ENCODE data around the gene TTI1. TPM values are rescaled to one million over a fixed set of nuclear protein-coding genes. Genes with fewer than 3 reads are reported as not detected.
A peak's percentile ranks its signal among the peaks of the same experiment; 100 is the strongest.

TTI1 gene
- polyA plus RNA-seq, 1 donor, result 38.4 TPM

DNA sequence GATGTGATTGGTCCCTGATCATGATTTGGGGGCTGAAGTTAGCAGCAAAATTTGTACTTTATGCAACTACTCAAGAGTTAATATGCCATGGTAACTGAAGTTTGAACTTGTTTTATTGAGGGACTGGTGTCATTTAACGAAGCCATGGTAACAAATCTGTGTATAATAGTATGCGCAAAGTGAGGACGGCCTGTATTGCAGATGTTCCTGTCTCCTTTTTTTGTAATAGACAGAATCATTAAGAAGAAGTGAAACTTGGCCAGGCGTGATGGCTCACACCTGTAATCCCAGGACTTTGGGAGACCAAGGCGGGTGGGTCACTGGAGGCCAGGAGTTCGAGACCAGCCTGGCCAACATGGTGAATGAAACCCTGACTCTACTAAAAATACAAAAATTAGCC lies 22.6 kb upstream of the TTI1 start:
- DNase-seq, result no peak

DNA sequence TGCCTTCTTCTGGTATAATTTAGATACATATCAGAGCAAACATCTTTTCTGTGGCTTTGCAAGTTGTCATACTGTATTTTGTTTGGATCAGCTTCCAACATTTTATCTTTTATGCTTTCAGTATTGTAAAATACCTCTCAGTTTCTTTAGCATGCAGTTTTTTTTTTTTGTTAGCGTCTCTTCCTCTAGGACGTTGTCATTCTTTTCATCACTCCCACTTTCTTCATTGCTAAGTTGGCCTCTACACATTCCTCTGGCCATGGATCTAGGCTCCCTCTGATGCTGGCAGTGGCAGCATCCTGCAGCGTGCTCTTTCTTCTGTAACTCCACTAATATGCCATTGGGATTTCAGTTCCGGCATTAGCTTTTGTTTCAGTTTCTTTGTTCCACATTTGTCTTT lies 22.0 kb upstream of the TTI1 start:
- no peak for DNase-seq

GRCh38 chr20:38054647-38055046 lies 21.4 kb upstream of the TTI1 start:
- DNase-seq, result no peak

DNA sequence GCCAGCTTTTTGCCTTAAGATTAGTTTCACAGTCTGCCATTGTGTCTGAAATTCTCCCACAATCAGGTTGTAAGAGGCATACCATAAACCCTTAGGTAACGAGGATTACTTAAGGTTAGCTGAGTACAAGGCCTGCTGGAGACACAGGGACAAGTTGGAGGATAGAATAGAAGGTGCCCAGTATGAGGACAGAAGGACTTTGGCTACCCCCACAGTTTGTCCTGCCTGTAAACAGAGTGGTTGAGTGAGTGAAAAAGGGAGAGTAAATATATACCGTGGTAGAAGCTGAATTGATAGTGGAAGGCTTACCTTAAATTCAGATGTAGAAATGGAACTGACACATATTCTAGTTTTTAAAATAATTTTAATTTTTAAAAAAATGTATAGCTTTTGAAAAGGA lies 19.6 kb upstream of the TTI1 start:
- DNase-seq, result no peak

DNA sequence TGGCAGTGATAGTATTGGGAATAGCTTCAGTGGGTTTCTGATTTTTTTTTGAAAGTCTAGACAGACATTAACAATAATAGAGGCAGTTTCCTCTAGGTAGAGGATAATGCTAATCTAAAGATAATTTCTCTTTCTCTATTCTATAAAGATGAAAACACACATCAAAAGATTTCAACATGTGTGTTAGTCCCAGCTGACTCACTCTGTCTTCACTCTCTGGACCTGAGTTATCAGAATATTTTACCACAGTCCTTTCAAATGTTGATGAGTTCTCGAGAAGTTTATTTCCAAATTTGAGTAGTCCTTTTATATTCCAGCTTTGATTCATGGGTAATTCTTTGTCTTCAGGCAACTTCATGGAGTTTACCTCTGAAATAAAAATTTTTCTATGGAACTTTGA lies 17.4 kb upstream of the TTI1 start:
- DNase-seq, result no peak

DNA sequence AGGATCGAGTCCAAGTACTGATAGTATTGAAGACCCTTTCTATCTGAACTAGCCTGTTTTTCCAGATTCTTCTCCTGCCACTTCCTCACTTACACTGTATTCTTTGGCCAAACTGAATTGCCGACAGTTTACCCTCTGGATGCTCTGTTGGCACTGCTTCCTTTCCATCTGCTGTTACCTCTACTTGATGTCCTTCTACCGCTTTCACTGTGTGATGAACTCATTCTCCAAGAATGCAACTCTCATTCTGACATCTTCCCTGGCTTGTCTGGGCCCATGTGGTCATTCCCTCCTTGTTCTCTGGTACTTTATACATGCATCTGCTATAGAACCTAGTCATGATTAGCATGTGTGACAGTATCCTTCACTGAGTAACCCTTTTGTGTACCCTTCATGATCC lies 16.5 kb upstream of the TTI1 start:
- DNase-seq, result no peak

DNA sequence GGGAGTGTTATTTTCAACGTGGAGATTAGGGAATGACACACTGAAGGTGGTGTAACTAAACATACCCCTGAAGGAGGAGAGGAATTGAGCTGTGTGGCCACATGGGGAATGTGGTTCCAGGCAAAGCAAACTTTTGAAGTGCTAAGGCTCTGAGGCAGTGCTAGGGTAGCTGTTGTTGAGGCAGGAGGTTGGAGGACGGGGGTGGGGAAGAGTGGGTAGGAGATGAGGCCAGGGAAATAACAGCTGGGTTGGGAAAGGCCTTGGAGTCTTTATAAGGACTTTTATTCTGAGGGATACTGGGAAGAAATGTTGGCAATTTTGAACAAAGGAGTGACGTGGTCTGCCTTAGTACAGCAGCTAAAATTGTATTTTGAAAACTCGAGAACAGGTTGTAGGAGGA lies 13.3 kb upstream of the TTI1 start:
- no peak for DNase-seq

DNA sequence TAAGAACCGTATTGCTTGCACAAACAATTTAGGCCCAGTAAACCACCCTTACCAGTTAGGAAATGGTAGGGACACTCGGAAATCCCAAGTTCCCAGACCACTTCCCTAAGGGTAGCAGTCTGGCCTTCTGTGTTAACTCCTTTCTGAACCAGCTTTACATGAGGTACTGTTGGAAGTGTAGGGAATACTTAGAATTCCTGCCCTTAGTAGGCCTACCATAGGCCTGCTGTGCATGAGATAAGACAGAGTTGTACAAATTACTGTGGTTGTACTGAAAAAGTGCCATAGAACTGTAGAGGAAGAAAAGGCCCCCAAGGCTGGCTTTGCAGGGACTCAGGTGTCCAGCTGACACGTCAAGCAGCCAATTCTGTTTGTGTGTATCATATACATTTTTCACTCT lies 11.4 kb upstream of the TTI1 start:
- DNase-seq, result no peak

DNA sequence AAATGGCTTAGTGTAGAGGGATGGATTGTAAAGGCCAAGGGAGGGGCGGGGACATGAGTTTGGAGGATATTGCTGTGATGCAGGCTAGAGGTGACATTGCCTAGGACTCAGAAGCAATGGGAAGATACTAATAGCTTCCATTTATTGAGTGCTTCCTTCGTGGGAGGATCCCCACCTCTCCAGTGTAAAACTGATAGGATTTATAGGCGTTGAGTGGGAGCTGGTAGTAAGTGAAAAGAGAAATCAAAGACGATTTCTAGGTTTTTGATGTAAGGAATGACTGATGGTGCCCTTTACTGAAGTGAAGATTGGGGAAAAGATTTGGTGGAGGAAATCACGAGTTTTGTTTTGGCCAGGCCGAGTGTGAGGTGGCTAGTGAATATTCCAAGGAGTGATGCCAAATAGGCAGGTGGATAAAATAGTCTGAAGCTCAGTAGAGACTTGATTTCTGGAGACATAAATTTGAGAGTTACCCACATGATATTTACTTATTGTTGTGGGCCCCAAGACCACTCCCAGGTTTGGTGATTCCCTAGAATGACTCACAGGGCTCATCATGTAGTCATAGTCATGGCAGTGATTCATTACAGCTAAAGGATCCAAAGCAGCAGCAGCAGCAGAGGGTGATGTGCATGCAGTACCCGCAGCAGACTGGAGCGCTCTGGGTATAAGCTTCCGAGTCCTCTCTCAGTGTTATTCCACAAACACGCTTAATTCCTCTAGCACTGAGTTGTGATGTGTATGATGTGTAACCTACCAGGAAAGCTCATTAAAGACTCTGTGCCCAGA lies 10.4 kb upstream of the TTI1 start:
- no peak for DNase-seq

DNA sequence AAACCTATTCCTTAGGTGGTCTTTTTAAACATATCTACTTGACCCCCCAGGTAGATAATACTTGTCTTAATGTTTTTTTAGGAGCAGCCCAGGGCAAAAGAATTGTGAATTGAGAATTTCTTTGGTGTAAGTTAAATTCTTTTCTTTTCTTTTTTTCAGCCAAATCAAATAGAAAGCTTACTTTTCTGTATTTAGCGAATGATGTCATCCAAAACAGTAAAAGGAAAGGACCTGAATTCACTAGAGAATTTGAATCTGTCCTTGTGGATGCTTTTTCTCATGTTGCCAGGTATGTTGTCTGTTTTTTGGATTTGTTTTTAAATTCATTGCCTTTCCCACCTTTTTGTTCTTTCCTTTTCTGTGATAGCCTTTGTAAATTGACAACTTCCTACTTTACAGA lies 7.0 kb upstream of the TTI1 start:
- DNase-seq, result no peak

DNA sequence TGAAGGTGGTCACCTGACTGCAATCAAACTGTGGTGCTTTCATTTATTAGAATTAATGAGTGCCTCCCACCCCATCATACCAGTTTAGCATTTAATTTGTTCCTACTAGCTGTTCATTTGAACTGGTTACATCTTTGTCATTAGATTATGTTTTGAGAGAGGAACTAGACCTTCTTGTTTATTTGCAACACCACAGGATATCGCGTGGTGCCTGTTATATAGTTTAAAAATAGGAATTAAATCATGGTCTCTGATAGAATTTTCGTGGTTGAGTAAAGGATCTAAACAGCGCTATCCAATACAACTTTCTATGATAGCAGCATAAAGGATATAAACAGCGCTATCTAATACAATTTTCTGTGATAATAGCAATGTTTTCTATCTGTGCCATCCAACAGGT lies 3.1 kb upstream of the TTI1 start:
- no peak for DNase-seq

DNA sequence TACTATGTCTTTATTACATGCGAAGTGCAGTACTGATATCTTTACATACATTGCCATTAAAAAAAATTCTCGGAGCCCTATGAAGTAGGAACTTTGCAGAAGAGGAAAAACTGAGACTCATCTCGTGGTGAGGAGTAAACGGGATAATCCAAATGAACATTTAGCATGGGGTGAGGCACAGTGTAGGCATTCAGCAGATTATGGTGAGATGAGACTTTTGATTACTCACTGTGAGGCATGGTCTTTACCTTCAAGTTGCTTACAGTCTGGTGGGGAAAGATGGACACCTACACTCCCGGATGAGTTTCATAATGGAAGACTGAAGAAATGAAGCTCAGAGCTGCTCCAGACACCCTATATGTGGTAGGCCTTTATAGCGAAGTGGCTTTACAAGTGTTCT lies 1.7 kb upstream of the TTI1 start:
- DNase-seq, result no peak

DNA sequence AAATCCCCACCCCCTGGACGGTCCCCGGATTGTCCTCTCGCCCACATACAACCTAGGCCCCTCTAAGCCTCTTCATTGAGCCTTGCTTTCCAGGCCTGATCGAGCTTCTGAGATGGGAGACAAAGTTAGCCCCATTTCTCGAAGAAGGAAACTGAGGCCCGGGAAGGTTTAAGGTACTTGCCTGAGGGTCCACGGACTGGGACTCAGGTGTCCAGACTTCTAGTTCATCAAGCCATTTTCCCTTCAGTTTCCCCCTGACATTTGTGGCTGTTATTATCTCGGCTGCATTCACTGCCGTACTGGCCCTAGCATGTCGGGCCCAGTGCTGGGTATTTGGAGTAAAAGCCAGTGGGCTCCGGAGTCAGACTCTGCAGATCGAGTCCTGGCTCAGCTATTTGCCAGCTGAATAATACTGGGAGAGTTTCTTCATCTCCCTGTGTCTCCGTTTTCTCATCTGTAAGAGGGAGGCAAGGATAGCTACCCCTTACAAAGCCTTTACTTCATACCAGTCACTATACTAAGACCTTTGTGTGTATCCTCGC lies 923 bp upstream of the TTI1 start:
- no peak for DNase-seq

GRCh38 chr20:38032585-38033329 lies 499 bp downstream of the TTI1 start:
- DNase-seq, result no peak

DNA sequence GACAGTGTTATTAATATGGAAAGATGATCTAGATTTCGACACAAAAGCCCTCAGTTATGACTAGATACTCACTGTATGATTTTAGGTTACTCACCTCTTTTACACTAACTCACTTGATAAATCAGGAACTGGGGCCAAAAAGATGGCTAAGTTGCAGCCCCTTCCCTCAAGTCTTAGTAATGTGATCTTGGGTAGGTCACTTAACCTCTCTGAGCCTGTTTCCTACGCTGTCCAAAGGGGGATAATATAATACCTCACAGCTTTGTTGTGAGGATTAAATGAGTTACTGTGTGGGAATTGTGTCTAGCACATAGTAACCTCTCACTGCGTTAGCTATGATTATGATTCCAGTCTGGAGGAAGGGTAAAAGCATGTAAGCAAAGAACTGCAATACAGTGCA lies 1.3 kb downstream of the TTI1 start:
- no peak for DNase-seq

GRCh38 chr20:38029453-38029852 lies 3.8 kb downstream of the TTI1 start:
- no peak for DNase-seq

- DNase-seq, result no peak
Observed at GRCh38 chr20:38024496-38024895, 8.8 kb downstream of the TTI1 start.

DNA sequence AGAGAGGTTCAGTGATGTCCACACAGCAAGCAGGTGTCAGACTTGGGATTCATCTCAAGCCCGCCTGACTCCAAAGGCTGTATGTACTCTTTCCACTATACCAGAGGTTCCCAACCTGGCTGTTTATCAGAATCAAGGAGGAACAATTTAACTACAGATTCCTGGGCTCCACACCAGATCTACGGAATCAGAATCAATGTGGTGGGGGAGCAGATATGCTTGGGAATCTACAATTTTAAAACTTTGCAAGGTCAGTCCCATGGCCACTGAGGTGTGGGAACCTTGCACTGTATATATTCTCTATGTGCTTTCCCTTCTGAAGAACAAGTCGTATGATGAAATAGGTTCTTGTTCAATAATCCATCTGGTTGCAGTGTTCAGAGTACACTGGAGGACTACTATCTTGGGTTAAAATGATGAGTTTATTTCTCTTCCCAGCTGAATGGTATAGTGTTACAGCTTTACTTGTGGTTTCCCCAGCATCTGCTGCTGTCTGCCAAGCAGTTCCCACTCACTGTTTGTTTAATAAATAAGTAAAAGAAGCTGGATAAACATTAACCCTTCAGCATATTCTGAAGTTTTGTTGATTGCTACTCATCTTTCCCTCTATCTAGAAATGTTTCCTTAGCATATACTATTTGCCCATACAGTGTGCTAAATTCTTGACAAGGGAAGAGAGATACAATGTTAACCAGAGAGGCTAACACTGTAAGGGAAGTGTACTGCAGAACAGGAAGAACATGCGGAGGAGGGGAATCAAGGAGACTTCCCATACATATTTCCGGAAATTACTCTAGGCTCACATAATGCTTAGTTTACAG lies 9.9 kb downstream of the TTI1 start:
- peak; percentile 12 for DNase-seq

- DNase-seq, result no peak
Observed at GRCh38 chr20:38021087-38021772, 12.0 kb downstream of the TTI1 start.

GRCh38 chr20:38018385-38018784 lies 14.9 kb downstream of the TTI1 start:
- no peak for DNase-seq

- DNase-seq, result no peak
Observed at GRCh38 chr20:38017959-38018358, 15.3 kb downstream of the TTI1 start.

GRCh38 chr20:38013887-38014286 lies 19.4 kb downstream of the TTI1 start:
- no peak for DNase-seq
